K562 (cell line): ENCODE data around the gene AP1M2. TPM values are rescaled to one million over a fixed set of nuclear protein-coding genes. Genes with fewer than 3 reads are reported as not detected.

ENCODE experiments used
- ARID3B ChIP-seq: fragments of 250-450 bp; sonication (Bioruptor Pico); IDR thresholded peaks from 2 replicates; pipeline ENCODE4 v1.4.0; 2020; ENCODE audit warnings: borderline replicate concordance
- BRD9 ChIP-seq: fragments of 450-650 bp; IDR thresholded peaks from 2 replicates; pipeline ENCODE4 v1.6.1; 2018; ENCODE audit warnings: low read depth; ENCODE audit not compliant: partially characterized antibody
- EP300 ChIP-seq: IDR thresholded peaks from 2 replicates; pipeline ENCODE4 v1.6.1; 2012; ENCODE audit warnings: low read length, improper control_type of control experiment
- FOSL1 ChIP-seq: fragments of 200-800 bp; sonication (Bioruptor generic); conservative IDR thresholded peaks from 2 replicates; pipeline ENCODE4 v1.6.1; 2016; ENCODE audit warnings: missing genetic modification characterization, missing compliant biosample characterization
- HLTF ChIP-seq: fragments of 450-650 bp; IDR thresholded peaks from 2 replicates; pipeline ENCODE4 v1.6.1; 2016
- MTA3 ChIP-seq: fragments of 450-650 bp; formaldehyde crosslinking; IDR thresholded peaks from 2 replicates; pipeline ENCODE4 v1.6.1; 2017; ENCODE audit warnings: mild to moderate bottlenecking, borderline replicate concordance
- RAD21 ChIP-seq, 2 experiments: fragments of 250-450 bp in 1 of 2; fragments of 450-650 bp in 1 of 2; sonication (Bioruptor Pico) in 1 of 2; formaldehyde crosslinking in 1 of 2; IDR thresholded peaks in 1 of 2; conservative IDR thresholded peaks in 1 of 2; 2 replicates each; pipeline versions ENCODE4 v1.4.0 to v1.8.0; 2020 to 2022; ENCODE audit warnings: mild to moderate bottlenecking in 2 of 2, moderate library complexity in 1 of 2
- SMAD4 ChIP-seq: fragments of 250-450 bp; sonication (Bioruptor Pico); conservative IDR thresholded peaks from 2 replicates; pipeline ENCODE4 v1.8.0; 2021; ENCODE audit warnings: inconsistent platforms, mild to moderate bottlenecking, moderate library complexity
- THAP12 ChIP-seq: fragments of 250-450 bp; sonication (Bioruptor Pico); IDR thresholded peaks from 2 replicates; pipeline ENCODE4 v1.9.0; 2021; ENCODE audit warnings: mild to moderate bottlenecking, inconsistent platforms
- polyA plus RNA-seq, 8 experiments: library from polyadenylated mRNA; depleted of rRNA in 4 of 8; stranded (reverse) in 5 of 8; unstranded in 3 of 8; fragments of >200 nt; fragmentation: Nextera tagmentation in 2 of 8; fragmentation: Illumina TruSeq in 1 of 8; extraction: Ambion mirVana in 2 of 8; extraction: Trizol in 1 of 8; gene quantifications; 2 replicates each; pipeline versions ENCODE4 v1.2.1 to v1.2.3, GENCODE V29; 2011 to 2014; ENCODE audit warnings: inconsistent platforms in 1 of 8, missing spikeins in 1 of 8
- total RNA-seq, 7 experiments: library from RNA; depleted of rRNA in 6 of 7; stranded (reverse); fragments of >200 nt in 6 of 7; fragmentation: Illumina TruSeq in 2 of 7; extraction: Trizol in 2 of 7; gene quantifications; 2 replicates each; pipeline versions ENCODE4 v1.2.1 to v1.2.3, GENCODE V29; 2011 to 2021; ENCODE audit warnings: low replicate concordance in 1 of 7
- TF ChIP-seq, protein P1 (sequence below): fragments of 200-600 bp; sonication (generic); IDR thresholded peaks from one replicate; pipeline ENCODE4 v1.6.1; 2012; ENCODE audit warnings: mild to moderate bottlenecking, low read depth, low read length, inconsistent platforms

Gene AP1M2
- total and polyA plus RNA-seq, 9 of the 15 experiments (the other 6 are each of a cell fraction or from before 2014, with no cell fraction given) = 0.33 to 1.4 (median 0.89) TPM; not detected in 1

DNA sequence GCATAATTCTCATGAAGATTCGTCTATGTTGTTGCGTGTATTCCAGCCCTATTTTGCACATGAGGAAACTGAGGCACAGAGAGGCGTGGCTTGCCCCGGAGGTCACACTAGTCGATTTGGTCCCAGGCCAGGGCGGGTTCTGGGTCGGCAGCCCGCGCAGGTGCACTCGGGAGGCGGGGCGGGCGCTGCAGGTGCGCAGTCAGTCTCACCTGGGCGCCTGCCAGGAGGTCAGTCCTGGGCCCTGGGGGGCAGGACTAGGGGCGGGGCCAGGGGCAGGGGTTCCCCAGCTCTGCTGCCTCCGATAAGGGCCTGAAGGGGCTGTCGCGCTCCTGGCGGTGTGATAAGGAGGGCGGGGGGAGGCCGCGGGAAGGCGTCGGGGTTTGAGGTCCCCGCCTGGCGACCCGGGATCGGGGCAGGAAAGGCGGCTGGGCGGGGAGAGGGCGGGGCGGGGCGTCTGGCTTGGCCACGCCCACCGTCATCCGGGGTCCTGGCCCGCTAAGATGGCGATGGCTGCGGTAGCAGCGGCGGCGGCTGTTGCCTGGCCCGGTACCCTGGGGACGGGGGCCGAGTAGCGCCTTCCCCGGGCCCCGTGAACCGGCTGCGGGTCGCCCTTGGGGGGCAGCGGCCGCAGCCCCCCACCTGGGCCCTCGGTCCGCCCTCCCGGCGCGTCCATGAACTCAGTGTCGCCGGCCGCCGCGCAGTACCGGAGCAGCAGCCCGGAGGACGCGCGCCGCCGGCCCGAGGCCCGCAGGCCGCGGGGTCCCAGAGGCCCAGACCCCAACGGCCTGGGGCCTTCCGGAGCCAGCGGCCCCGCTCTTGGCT is 43.5 kb downstream of the AP1M2 start, which contains the start of gene ATG4D (continued):
- TF ChIP-seq, protein P1, sequence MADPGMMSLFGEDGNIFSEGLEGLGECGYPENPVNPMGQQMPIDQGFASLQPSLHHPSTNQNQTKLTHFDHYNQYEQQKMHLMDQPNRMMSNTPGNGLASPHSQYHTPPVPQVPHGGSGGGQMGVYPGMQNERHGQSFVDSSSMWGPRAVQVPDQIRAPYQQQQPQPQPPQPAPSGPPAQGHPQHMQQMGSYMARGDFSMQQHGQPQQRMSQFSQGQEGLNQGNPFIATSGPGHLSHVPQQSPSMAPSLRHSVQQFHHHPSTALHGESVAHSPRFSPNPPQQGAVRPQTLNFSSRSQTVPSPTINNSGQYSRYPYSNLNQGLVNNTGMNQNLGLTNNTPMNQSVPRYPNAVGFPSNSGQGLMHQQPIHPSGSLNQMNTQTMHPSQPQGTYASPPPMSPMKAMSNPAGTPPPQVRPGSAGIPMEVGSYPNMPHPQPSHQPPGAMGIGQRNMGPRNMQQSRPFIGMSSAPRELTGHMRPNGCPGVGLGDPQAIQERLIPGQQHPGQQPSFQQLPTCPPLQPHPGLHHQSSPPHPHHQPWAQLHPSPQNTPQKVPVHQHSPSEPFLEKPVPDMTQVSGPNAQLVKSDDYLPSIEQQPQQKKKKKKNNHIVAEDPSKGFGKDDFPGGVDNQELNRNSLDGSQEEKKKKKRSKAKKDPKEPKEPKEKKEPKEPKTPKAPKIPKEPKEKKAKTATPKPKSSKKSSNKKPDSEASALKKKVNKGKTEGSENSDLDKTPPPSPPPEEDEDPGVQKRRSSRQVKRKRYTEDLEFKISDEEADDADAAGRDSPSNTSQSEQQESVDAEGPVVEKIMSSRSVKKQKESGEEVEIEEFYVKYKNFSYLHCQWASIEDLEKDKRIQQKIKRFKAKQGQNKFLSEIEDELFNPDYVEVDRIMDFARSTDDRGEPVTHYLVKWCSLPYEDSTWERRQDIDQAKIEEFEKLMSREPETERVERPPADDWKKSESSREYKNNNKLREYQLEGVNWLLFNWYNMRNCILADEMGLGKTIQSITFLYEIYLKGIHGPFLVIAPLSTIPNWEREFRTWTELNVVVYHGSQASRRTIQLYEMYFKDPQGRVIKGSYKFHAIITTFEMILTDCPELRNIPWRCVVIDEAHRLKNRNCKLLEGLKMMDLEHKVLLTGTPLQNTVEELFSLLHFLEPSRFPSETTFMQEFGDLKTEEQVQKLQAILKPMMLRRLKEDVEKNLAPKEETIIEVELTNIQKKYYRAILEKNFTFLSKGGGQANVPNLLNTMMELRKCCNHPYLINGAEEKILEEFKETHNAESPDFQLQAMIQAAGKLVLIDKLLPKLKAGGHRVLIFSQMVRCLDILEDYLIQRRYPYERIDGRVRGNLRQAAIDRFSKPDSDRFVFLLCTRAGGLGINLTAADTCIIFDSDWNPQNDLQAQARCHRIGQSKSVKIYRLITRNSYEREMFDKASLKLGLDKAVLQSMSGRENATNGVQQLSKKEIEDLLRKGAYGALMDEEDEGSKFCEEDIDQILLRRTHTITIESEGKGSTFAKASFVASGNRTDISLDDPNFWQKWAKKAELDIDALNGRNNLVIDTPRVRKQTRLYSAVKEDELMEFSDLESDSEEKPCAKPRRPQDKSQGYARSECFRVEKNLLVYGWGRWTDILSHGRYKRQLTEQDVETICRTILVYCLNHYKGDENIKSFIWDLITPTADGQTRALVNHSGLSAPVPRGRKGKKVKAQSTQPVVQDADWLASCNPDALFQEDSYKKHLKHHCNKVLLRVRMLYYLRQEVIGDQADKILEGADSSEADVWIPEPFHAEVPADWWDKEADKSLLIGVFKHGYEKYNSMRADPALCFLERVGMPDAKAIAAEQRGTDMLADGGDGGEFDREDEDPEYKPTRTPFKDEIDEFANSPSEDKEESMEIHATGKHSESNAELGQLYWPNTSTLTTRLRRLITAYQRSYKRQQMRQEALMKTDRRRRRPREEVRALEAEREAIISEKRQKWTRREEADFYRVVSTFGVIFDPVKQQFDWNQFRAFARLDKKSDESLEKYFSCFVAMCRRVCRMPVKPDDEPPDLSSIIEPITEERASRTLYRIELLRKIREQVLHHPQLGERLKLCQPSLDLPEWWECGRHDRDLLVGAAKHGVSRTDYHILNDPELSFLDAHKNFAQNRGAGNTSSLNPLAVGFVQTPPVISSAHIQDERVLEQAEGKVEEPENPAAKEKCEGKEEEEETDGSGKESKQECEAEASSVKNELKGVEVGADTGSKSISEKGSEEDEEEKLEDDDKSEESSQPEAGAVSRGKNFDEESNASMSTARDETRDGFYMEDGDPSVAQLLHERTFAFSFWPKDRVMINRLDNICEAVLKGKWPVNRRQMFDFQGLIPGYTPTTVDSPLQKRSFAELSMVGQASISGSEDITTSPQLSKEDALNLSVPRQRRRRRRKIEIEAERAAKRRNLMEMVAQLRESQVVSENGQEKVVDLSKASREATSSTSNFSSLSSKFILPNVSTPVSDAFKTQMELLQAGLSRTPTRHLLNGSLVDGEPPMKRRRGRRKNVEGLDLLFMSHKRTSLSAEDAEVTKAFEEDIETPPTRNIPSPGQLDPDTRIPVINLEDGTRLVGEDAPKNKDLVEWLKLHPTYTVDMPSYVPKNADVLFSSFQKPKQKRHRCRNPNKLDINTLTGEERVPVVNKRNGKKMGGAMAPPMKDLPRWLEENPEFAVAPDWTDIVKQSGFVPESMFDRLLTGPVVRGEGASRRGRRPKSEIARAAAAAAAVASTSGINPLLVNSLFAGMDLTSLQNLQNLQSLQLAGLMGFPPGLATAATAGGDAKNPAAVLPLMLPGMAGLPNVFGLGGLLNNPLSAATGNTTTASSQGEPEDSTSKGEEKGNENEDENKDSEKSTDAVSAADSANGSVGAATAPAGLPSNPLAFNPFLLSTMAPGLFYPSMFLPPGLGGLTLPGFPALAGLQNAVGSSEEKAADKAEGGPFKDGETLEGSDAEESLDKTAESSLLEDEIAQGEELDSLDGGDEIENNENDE = no peak
- TF ChIP-seq FOSL1 (tag) = 0 out of 2 replicates have a peak, but pooled peaks have one; percentile 35
- TF ChIP-seq THAP12 (CRISPR knock-in tag) = 0 out of 2 replicates have a peak, but pooled peaks have one; percentile 46
- TF ChIP-seq SMAD4 (CRISPR knock-in tag) = peak; percentile 61; the same call in 1 of the 2 replicates
- TF ChIP-seq HLTF = 0 out of 2 replicates have a peak, but pooled peaks have one; percentile 27
- TF ChIP-seq BRD9 = no peak
- 0 out of 2 replicates have a peak, but pooled peaks have one; percentile 15 for TF ChIP-seq MTA3
- no peak for TF ChIP-seq ARID3B (CRISPR knock-in tag)
- peak; percentile 81 for TF ChIP-seq EP300
- no peak for TF ChIP-seq RAD21 (CRISPR knock-in tag; conservative IDR thresholded peaks at IDR 0.05 in 1 of 2, IDR thresholded peaks at IDR 0.05 in 1 of 2)
